Activated naive CD4-positive, alpha-beta T cell treated with anti-CD3 and anti-CD28 coated beads, Interleukin-2, amount 50 U/mL, for 24 hours (primary cell): ENCODE measurements around the gene LMX1B.

ENCODE experiments used
- H3K27ac Mint-ChIP-seq: one replicate; pipeline ENCODE4 v1.8.0; 2021; ENCODE audit warnings: mild to moderate bottlenecking, mixed read lengths
- H3K27me3 Mint-ChIP-seq: one replicate; pipeline ENCODE4 v1.8.0; 2021; ENCODE audit warnings: mixed read lengths
- H3K36me3 Mint-ChIP-seq: one replicate; pipeline ENCODE4 v1.8.0; 2021; ENCODE audit warnings: mixed read lengths
- H3K4me1 Mint-ChIP-seq: one replicate; pipeline ENCODE4 v1.8.0; 2021; ENCODE audit warnings: mixed read lengths
- H3K4me3 Mint-ChIP-seq: one replicate; pipeline ENCODE4 v1.8.0; 2021; ENCODE audit warnings: mild to moderate bottlenecking, mixed read lengths
- H3K9me3 Mint-ChIP-seq: one replicate; pipeline ENCODE4 v1.8.0; 2021; ENCODE audit warnings: mixed read lengths

LMX1B gene

GRCh38 chr9:126612326-126612812 lies 1.4 kb upstream of the LMX1B start:
- Mint-ChIP-seq H3K4me1 (peaks cover 21% of the 10 kb centered on the region), H3K4me3 (peak overlapping the region; percentile 51), H3K27ac (no peak overlapping the region), H3K9me3 (no peaks in the 10 kb centered on the region), H3K36me3 (no peaks in the 10 kb centered on the region), H3K27me3 (peaks cover 35% of the 10 kb centered on the region)

GRCh38 chr9:126612813-126613641 lies 701 bp upstream of the LMX1B start:
- Mint-ChIP-seq H3K27me3 (peaks cover 34% of the 10 kb centered on the region), H3K4me1 (peaks cover 22% of the 10 kb centered on the region), H3K4me3 (peak overlapping the region; percentile 74), H3K27ac (no peak overlapping the region), H3K9me3 (no peaks in the 10 kb centered on the region), H3K36me3 (no peaks in the 10 kb centered on the region)

GRCh38 chr9:126614088-126614454 lies 343 bp downstream of the LMX1B start:
- Mint-ChIP-seq H3K36me3 (no peaks in the 10 kb centered on the region), H3K9me3 (no peaks in the 10 kb centered on the region), H3K4me3 (no peak overlapping the region), H3K4me1 (peaks cover 28% of the 10 kb centered on the region), H3K27ac (no peak overlapping the region), H3K27me3 (peaks cover 38% of the 10 kb centered on the region)

- H3K27ac Mint-ChIP-seq, result no peak overlapping the region
- peaks cover 28% of the 10 kb centered on the region for H3K4me1 Mint-ChIP-seq
- H3K36me3 Mint-ChIP-seq, result no peaks in the 10 kb centered on the region
- peaks cover 38% of the 10 kb centered on the region for H3K27me3 Mint-ChIP-seq
- peak overlapping the region; percentile 80 for H3K4me3 Mint-ChIP-seq
- H3K9me3 Mint-ChIP-seq, result no peaks in the 10 kb centered on the region
Observed at GRCh38 chr9:126614455-126615244, 922 bp downstream of the LMX1B start.

- Mint-ChIP-seq H3K36me3 (no peaks in the 10 kb centered on the region), H3K27ac (no peak overlapping the region), H3K9me3 (no peaks in the 10 kb centered on the region), H3K4me1 (peaks cover 28% of the 10 kb centered on the region), H3K27me3 (peaks cover 43% of the 10 kb centered on the region), H3K4me3 (peak overlapping the region; percentile 30)
Observed at GRCh38 chr9:126615245-126615790, 1.6 kb downstream of the LMX1B start.

GRCh38 chr9:126615791-126616447 lies 2.2 kb downstream of the LMX1B start:
- no peaks in the 10 kb centered on the region for H3K36me3 Mint-ChIP-seq
- H3K27ac Mint-ChIP-seq, result no peak overlapping the region
- peaks cover 45% of the 10 kb centered on the region for H3K27me3 Mint-ChIP-seq
- peaks cover 28% of the 10 kb centered on the region for H3K4me1 Mint-ChIP-seq
- H3K9me3 Mint-ChIP-seq, result no peaks in the 10 kb centered on the region
- H3K4me3 Mint-ChIP-seq, result no peak overlapping the region

- Mint-ChIP-seq H3K27ac (no peak overlapping the region), H3K4me1 (peaks cover 23% of the 10 kb centered on the region), H3K27me3 (peaks cover 45% of the 10 kb centered on the region), H3K9me3 (no peaks in the 10 kb centered on the region), H3K36me3 (no peaks in the 10 kb centered on the region), H3K4me3 (no peak overlapping the region)
Observed at GRCh38 chr9:126616521-126616976, 2.8 kb downstream of the LMX1B start.

- Mint-ChIP-seq H3K4me3 (no peak overlapping the region), H3K9me3 (no peaks in the 10 kb centered on the region), H3K27ac (no peak overlapping the region), H3K4me1 (peaks cover 17% of the 10 kb centered on the region), H3K27me3 (peaks cover 47% of the 10 kb centered on the region), H3K36me3 (no peaks in the 10 kb centered on the region)
Observed at GRCh38 chr9:126617003-126617822, 3.5 kb downstream of the LMX1B start.

- Mint-ChIP-seq H3K4me3 (no peak overlapping the region), H3K9me3 (no peaks in the 10 kb centered on the region), H3K27me3 (peaks cover 52% of the 10 kb centered on the region), H3K27ac (no peak overlapping the region), H3K4me1 (peaks cover 17% of the 10 kb centered on the region), H3K36me3 (no peaks in the 10 kb centered on the region)
Observed at GRCh38 chr9:126617823-126618165, 4.1 kb downstream of the LMX1B start.

- H3K27me3 Mint-ChIP-seq, result peaks cover 52% of the 10 kb centered on the region
- H3K4me1 Mint-ChIP-seq, result peaks cover 13% of the 10 kb centered on the region
- H3K9me3 Mint-ChIP-seq, result no peaks in the 10 kb centered on the region
- H3K27ac Mint-ChIP-seq, result no peak overlapping the region
- peak overlapping the region; percentile 15 for H3K4me3 Mint-ChIP-seq
- no peaks in the 10 kb centered on the region for H3K36me3 Mint-ChIP-seq
Observed at GRCh38 chr9:126618190-126618584, 4.5 kb downstream of the LMX1B start.

- no peak overlapping the region for H3K4me3 Mint-ChIP-seq
- H3K9me3 Mint-ChIP-seq, result no peaks in the 10 kb centered on the region
- H3K4me1 Mint-ChIP-seq, result peaks cover 13% of the 10 kb centered on the region
- peaks cover 54% of the 10 kb centered on the region for H3K27me3 Mint-ChIP-seq
- H3K27ac Mint-ChIP-seq, result no peak overlapping the region
- no peaks in the 10 kb centered on the region for H3K36me3 Mint-ChIP-seq
Observed at GRCh38 chr9:126618585-126619360, 5.0 kb downstream of the LMX1B start.

- peaks cover 52% of the 10 kb centered on the region for H3K27me3 Mint-ChIP-seq
- no peak overlapping the region for H3K27ac Mint-ChIP-seq
- H3K9me3 Mint-ChIP-seq, result no peaks in the 10 kb centered on the region
- H3K4me3 Mint-ChIP-seq, result no peak overlapping the region
- H3K4me1 Mint-ChIP-seq, result peaks cover 11% of the 10 kb centered on the region
- H3K36me3 Mint-ChIP-seq, result no peaks in the 10 kb centered on the region
Observed at GRCh38 chr9:126619361-126620135, 5.8 kb downstream of the LMX1B start.

GRCh38 chr9:126620478-126620877 lies 6.8 kb downstream of the LMX1B start:
- H3K27me3 Mint-ChIP-seq, result peaks cover 54% of the 10 kb centered on the region
- peaks cover 13% of the 10 kb centered on the region for H3K4me1 Mint-ChIP-seq

More at GRCh38 chr9:126620478-126620877, 6.8 kb downstream of the LMX1B start:
- Mint-ChIP-seq H3K27ac (no peak overlapping the region), H3K9me3 (no peaks in the 10 kb centered on the region), H3K4me3 (no peak overlapping the region), H3K36me3 (no peaks in the 10 kb centered on the region)
